H9 (cell line): ENCODE measurements around the gene TRAK1. TPM values are rescaled to one million over a fixed set of nuclear protein-coding genes. Genes with fewer than 3 reads are reported as not detected.

ENCODE experiments used
- DNase-seq: peaks from one replicate; pipeline ENCODE4 v3.0.0-alpha.2; 2017
- H2AFZ ChIP-seq: one replicate; pipeline ENCODE4 v1.6.1; 2013; ENCODE audit warnings: mild to moderate bottlenecking, low read length, control low read depth, moderate library complexity
- H2AK5ac ChIP-seq: 2 replicates; pipeline ENCODE4 v1.6.1; 2013; ENCODE audit warnings: low read length, control low read depth, mixed read lengths; ENCODE audit not compliant: insufficient read length
- H2BK120ac ChIP-seq: one replicate; pipeline ENCODE4 v1.6.1; 2013; ENCODE audit warnings: low read depth, mild to moderate bottlenecking, low read length, control low read depth, inconsistent platforms; ENCODE audit not compliant: poor library complexity, severe bottlenecking
- H2BK12ac ChIP-seq: 2 replicates; pipeline ENCODE4 v1.6.1; 2013; ENCODE audit warnings: low read length, control low read depth, mixed read lengths, low read depth; ENCODE audit not compliant: insufficient read length
- H2BK15ac ChIP-seq: 2 replicates; pipeline ENCODE4 v1.6.1; 2013; ENCODE audit warnings: low read depth, low read length, control low read depth
- H2BK20ac ChIP-seq: one replicate; pipeline ENCODE4 v1.6.1; 2013; ENCODE audit warnings: low read depth, mild to moderate bottlenecking, low read length, control low read depth, inconsistent platforms; ENCODE audit not compliant: poor library complexity, severe bottlenecking
- H2BK5ac ChIP-seq: 2 replicates; pipeline ENCODE4 v1.6.1; 2013; ENCODE audit warnings: low read length, control low read depth, mixed read lengths; ENCODE audit not compliant: insufficient read length
- H3K14ac ChIP-seq: 2 replicates; pipeline ENCODE4 v1.6.1; 2013; ENCODE audit warnings: low read length, control low read depth; ENCODE audit not compliant: insufficient read depth
- H3K18ac ChIP-seq: 2 replicates; pipeline ENCODE4 v1.6.1; 2013; ENCODE audit warnings: low read depth, mild to moderate bottlenecking, mixed read lengths, low read length, control low read depth; ENCODE audit not compliant: insufficient read length
- H3K23ac ChIP-seq: 2 replicates; pipeline ENCODE4 v1.6.1; 2013; ENCODE audit warnings: low read length, control low read depth, mixed read lengths, low read depth; ENCODE audit not compliant: insufficient read length
- H3K23me2 ChIP-seq: 2 replicates; pipeline ENCODE4 v1.6.1; 2013; ENCODE audit warnings: low read depth, mild to moderate bottlenecking, mixed read lengths, low read length, control low read depth; ENCODE audit not compliant: insufficient read length, poor library complexity, severe bottlenecking
- H3K27ac ChIP-seq: 2 replicates; pipeline ENCODE4 v1.5.1; 2013; ENCODE audit warnings: low read length, control low read depth, mixed read lengths, low read depth; ENCODE audit not compliant: insufficient read length
- H3K27me3 ChIP-seq: 2 replicates; pipeline ENCODE4 v1.6.1; 2013; ENCODE audit warnings: low read length, control low read depth, inconsistent platforms; ENCODE audit not compliant: insufficient read depth
- H3K4ac ChIP-seq: 2 replicates; pipeline ENCODE4 v1.6.1; 2013; ENCODE audit warnings: low read depth, mild to moderate bottlenecking, control low read depth, inconsistent platforms, low read length, moderate library complexity
- H3K4me1 ChIP-seq: 2 replicates; pipeline ENCODE4 v1.6.1; 2013; ENCODE audit warnings: low read length, control low read depth, inconsistent platforms; ENCODE audit not compliant: insufficient read depth
- H3K4me2 ChIP-seq: 2 replicates; pipeline ENCODE4 v1.6.1; 2013; ENCODE audit warnings: low read length, control low read depth, mixed read lengths; ENCODE audit not compliant: insufficient read length, insufficient read depth
- H3K56ac ChIP-seq: 2 replicates; pipeline ENCODE4 v1.6.1; 2013; ENCODE audit warnings: low read depth, mild to moderate bottlenecking, mixed read lengths, low read length, control low read depth; ENCODE audit not compliant: insufficient read length
- H3K79me1 ChIP-seq: 2 replicates; pipeline ENCODE4 v1.6.1; 2013; ENCODE audit warnings: low read depth, mild to moderate bottlenecking, moderate library complexity, low read length, control low read depth, inconsistent platforms; ENCODE audit not compliant: insufficient read depth, poor library complexity, severe bottlenecking
- H3K79me2 ChIP-seq: 2 replicates; pipeline ENCODE4 v1.6.1; 2013; ENCODE audit warnings: low read length, control low read depth, inconsistent platforms; ENCODE audit not compliant: insufficient read depth
- H3K9ac ChIP-seq: 2 replicates; pipeline ENCODE4 v1.6.1; 2013; ENCODE audit warnings: low read length, control low read depth, mixed read lengths; ENCODE audit not compliant: insufficient read length; ENCODE audit errors: extremely low read depth
- H3K9me3 ChIP-seq: one replicate; pipeline ENCODE4 v1.6.1; 2013; ENCODE audit warnings: low read depth, low read length, inconsistent platforms; ENCODE audit not compliant: control insufficient read depth
- H3T11ph ChIP-seq: one replicate; pipeline ENCODE4 v1.6.1; 2013; ENCODE audit warnings: mild to moderate bottlenecking, low read length, control low read depth, inconsistent platforms
- H4K20me1 ChIP-seq: one replicate; pipeline ENCODE4 v1.6.1; 2013; ENCODE audit not compliant: control insufficient read depth, insufficient read length, insufficient read depth
- H4K5ac ChIP-seq: 2 replicates; pipeline ENCODE4 v1.6.1; 2013; ENCODE audit warnings: low read depth, mild to moderate bottlenecking, mixed read lengths, low read length, control low read depth; ENCODE audit not compliant: insufficient read length
- H4K8ac ChIP-seq: replicated peaks from 2 replicates; pipeline ENCODE4 v1.6.1; 2013; ENCODE audit warnings: low read length, control low read depth, mixed read lengths, low read depth; ENCODE audit not compliant: insufficient read length
- H4K91ac ChIP-seq: 2 replicates; pipeline ENCODE4 v1.6.1; 2013; ENCODE audit warnings: low read depth, mild to moderate bottlenecking, moderate library complexity, mixed read lengths, low read length, control low read depth; ENCODE audit not compliant: insufficient read length
- H3K27ac Mint-ChIP-seq, 3 experiments: 2 replicates in 2 of 3; 3 replicates in 1 of 3; pipeline ENCODE4 v1.8.0; 2020 to 2021; ENCODE audit warnings: mixed read lengths in 3 of 3, mild to moderate bottlenecking in 1 of 3, moderate library complexity in 1 of 3
- H3K27me3 Mint-ChIP-seq: 2 replicates; pipeline ENCODE4 v1.8.0; 2021; ENCODE audit warnings: low read depth, mild to moderate bottlenecking, moderate library complexity, mixed read lengths
- H3K36me3 Mint-ChIP-seq, 3 experiments: 2 replicates in 2 of 3; 3 replicates in 1 of 3; pipeline ENCODE4 v1.8.0; 2020 to 2021; ENCODE audit warnings: low read depth in 3 of 3, mixed read lengths in 3 of 3; ENCODE audit not compliant: insufficient read depth in 1 of 3
- H3K4me1 Mint-ChIP-seq, 2 experiments: 2 replicates each; pipeline ENCODE4 v1.8.0; 2020; ENCODE audit warnings: mixed read lengths in 2 of 2
- H3K4me3 Mint-ChIP-seq, 2 experiments: 2 replicates in 1 of 2; 3 replicates in 1 of 2; pipeline ENCODE4 v1.8.0; 2020 to 2021; ENCODE audit warnings: mild to moderate bottlenecking in 2 of 2, mixed read lengths in 2 of 2, moderate library complexity in 1 of 2
- H3K9me3 Mint-ChIP-seq, 2 experiments: 2 replicates in 1 of 2; 3 replicates in 1 of 2; pipeline ENCODE4 v1.8.0; 2020; ENCODE audit warnings: mild to moderate bottlenecking in 2 of 2, mixed read lengths in 2 of 2, moderate library complexity in 1 of 2
- CTCF ChIP-seq: fragments of 200-600 bp; sonication (generic); conservative IDR thresholded peaks from 3 replicates; pipeline ENCODE4 v1.8.0; 2021; ENCODE audit warnings: antibody characterized with exemption, mild to moderate bottlenecking
- WGBS: extraction: QIAGEN DNeasy Blood & Tissue Kit; methylation state at CpG from one replicate; pipeline ENCODE4 v1.1.7; 2013; ENCODE audit warnings: missing lambda C conversion rate, low lambda C conversion rate, mixed read lengths; ENCODE audit not compliant: insufficient read length; ENCODE audit errors: extremely low coverage; 5-methylcytosine and 5-hydroxymethylcytosine counted together
- total RNA-seq: library from RNA; stranded (reverse); gene quantifications from 2 replicates; pipeline ENCODE4 v1.2.1, GENCODE V29; 2021

The TRAK1 gene
- total RNA-seq, 1 experiment from 2014 or later: 34.2 TPM

GRCh38 chr3:42148982-42149432, 57.9 kb downstream of the TRAK1 start:
- Histone ChIP-seq H2AFZ (no peak overlapping the region), H3K14ac (no peak overlapping the region), H3K4ac (no peak overlapping the region), H2AK5ac (no peak overlapping the region), H3K4me2 (no peak overlapping the region), H2BK5ac (no peak overlapping the region), H3K9ac (no peak overlapping the region), H4K20me1 (peaks cover 3% of the 10 kb centered on the region), H2BK15ac (no peak overlapping the region), H2BK20ac (no peak overlapping the region), H3T11ph (no peak overlapping the region), H4K91ac (no peak overlapping the region), H3K56ac (no peak overlapping the region), H3K4me1 (no peaks in the 10 kb centered on the region), H3K79me2 (peaks cover 2% of the 10 kb centered on the region; the same call in 1 of the 2 replicates), H3K23me2 (no peaks in the 10 kb centered on the region), H3K9me3 (no peaks in the 10 kb centered on the region), H4K5ac (no peak overlapping the region), H3K27ac (no peak overlapping the region), H3K27me3 (no peaks in the 10 kb centered on the region), H3K18ac (no peak overlapping the region), H2BK120ac (no peak overlapping the region), H2BK12ac (no peak overlapping the region), H3K79me1 (peaks cover 2% of the 10 kb centered on the region), H3K23ac (no peak overlapping the region), H4K8ac (no peak overlapping the region)
- no CpG with 5 or more reads among the region's 11 CpGs for WGBS
- DNase-seq: peak; percentile 92
- Mint-ChIP-seq H3K4me1 (peaks cover 14 to 17% of the 10 kb centered on the region in 2 experiments), H3K4me3 (no peak overlapping the region), H3K27me3 (no peaks in the 10 kb centered on the region), H3K36me3 (no peaks in the 10 kb centered on the region), H3K9me3 (no peaks in the 10 kb centered on the region), H3K27ac (peak overlapping the region in 2 of 3 experiments; percentile 28 to 58; a peak in 1 of 7 replicates)
- no peak for TF ChIP-seq CTCF
